OCI-LY7 (cell line): ENCODE measurements around the gene MACO1.

ENCODE experiments used
- EZH2phosphoT487 ChIP-seq: fragments of 200-600 bp; sonication (generic); IDR thresholded peaks from 2 replicates; pipeline ENCODE4 v1.6.1; 2018; ENCODE audit warnings: low read depth, borderline replicate concordance, mild to moderate bottlenecking, mixed run types, antibody characterized with exemption, low read length, moderate library complexity, mixed read lengths
- TF ChIP-seq, protein P1 (sequence below): fragments of 200-600 bp; sonication (generic); conservative IDR thresholded peaks from 2 replicates; pipeline ENCODE4 v1.5.1; 2014; ENCODE audit warnings: mild to moderate bottlenecking, antibody characterized with exemption, low read length, moderate library complexity, mixed read lengths

DNA sequence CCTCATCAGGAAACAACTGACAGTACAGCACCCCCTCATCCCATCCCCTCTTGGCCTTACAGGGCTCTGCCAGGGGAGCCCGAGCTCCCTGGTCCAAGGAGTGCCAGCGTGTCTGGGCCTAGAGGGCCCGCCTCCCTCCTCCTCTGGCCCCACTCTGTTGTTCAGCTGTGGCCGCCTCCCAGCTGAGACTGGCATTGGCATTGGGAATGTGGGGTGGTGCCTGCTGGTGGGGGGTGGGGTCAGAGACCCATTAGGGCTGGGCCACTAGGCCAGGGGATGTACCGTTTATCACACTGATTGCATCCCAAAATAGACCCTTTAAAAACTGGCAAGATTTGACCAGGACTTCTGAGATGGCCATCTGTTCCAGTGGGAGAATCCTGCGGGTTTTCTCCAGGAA, 114.1 kb downstream of the MACO1 start:
- TF ChIP-seq, protein P1, sequence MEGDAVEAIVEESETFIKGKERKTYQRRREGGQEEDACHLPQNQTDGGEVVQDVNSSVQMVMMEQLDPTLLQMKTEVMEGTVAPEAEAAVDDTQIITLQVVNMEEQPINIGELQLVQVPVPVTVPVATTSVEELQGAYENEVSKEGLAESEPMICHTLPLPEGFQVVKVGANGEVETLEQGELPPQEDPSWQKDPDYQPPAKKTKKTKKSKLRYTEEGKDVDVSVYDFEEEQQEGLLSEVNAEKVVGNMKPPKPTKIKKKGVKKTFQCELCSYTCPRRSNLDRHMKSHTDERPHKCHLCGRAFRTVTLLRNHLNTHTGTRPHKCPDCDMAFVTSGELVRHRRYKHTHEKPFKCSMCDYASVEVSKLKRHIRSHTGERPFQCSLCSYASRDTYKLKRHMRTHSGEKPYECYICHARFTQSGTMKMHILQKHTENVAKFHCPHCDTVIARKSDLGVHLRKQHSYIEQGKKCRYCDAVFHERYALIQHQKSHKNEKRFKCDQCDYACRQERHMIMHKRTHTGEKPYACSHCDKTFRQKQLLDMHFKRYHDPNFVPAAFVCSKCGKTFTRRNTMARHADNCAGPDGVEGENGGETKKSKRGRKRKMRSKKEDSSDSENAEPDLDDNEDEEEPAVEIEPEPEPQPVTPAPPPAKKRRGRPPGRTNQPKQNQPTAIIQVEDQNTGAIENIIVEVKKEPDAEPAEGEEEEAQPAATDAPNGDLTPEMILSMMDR, result no peak
- no peak for TF ChIP-seq EZH2phosphoT487
